SKM-1 treated with dmso at 0.1 percent for 144 hours (cell line): ENCODE results near the gene ZCCHC24.
"Not testable (repeated sequence)": the region's sequence is repeated elsewhere in the genome, so short reads cannot be mapped to it uniquely, and the experiment has no call there.

Experiments used
- DNase-seq: peaks from one replicate; lab custom pipeline; 2025; ENCODE audit not compliant: unreplicated experiment; lab: John Stamatoyannopoulos, UW

Gene ZCCHC24

GRCh38 chr10:79347894-79348639, 97.4 kb downstream of the ZCCHC24 start:
- DNase-seq = peak; percentile 47

GRCh38 chr10:79347226-79347893, 98.1 kb downstream of the ZCCHC24 start, which contains the start of gene PPIF:
Gene PPIF (plus strand): TSS chr10:79347469. CDS start chr10:79347549, 80 bp downstream.
- DNase-seq = peak; percentile 86

GRCh38 chr10:79346388-79347225, 98.8 kb downstream of the ZCCHC24 start:
- no peak for DNase-seq

GRCh38 chr10:79346012-79346340, 99.4 kb downstream of the ZCCHC24 start:
- DNase-seq = no peak

- peak; percentile 49 for DNase-seq
These were observed 100.0 kb downstream of the ZCCHC24 start for GRCh38 chr10:79345241-79346011.

GRCh38 chr10:79344502-79345195, 100.8 kb downstream of the ZCCHC24 start:
- peak; percentile 10 for DNase-seq

- no peak for DNase-seq
These were observed 102.4 kb downstream of the ZCCHC24 start for GRCh38 chr10:79342811-79343561.

GRCh38 chr10:79342295-79342761, 103.1 kb downstream of the ZCCHC24 start:
- no peak for DNase-seq

- no peak for DNase-seq
These were observed 104.7 kb downstream of the ZCCHC24 start for GRCh38 chr10:79340646-79341244.

- DNase-seq = no peak
These were observed 106.2 kb downstream of the ZCCHC24 start for GRCh38 chr10:79339266-79339665.

- DNase-seq = not testable (repeated sequence)
These were observed 107.5 kb downstream of the ZCCHC24 start for GRCh38 chr10:79337783-79338469.

- DNase-seq = no peak
These were observed 108.7 kb downstream of the ZCCHC24 start for GRCh38 chr10:79336739-79337138.

GRCh38 chr10:79336276-79336675, 109.1 kb downstream of the ZCCHC24 start:
- DNase-seq = no peak

- no peak for DNase-seq
These were observed 109.8 kb downstream of the ZCCHC24 start for GRCh38 chr10:79335470-79336235.

- DNase-seq = no peak
These were observed 110.3 kb downstream of the ZCCHC24 start for GRCh38 chr10:79335094-79335469.

GRCh38 chr10:79334573-79334972, 110.9 kb downstream of the ZCCHC24 start:
- no peak for DNase-seq

GRCh38 chr10:79333513-79333912, 111.9 kb downstream of the ZCCHC24 start:
- no peak for DNase-seq
